Measurements from ENCODE around the gene EPYC. TPM values are rescaled to one million over a fixed set of nuclear protein-coding genes. Genes with fewer than 3 reads are reported as not detected.

EPYC gene
- total and polyA plus RNA-seq, 7 donors: not detected

- ATAC-seq: peak in 1 of 4 donors; percentile 63
Observed at GRCh38 chr12:91017043-91017442, 12.3 kb upstream of the EPYC start.

GRCh38 chr12:91009319-91009950 is 4.7 kb upstream of the EPYC start:
- no peak for ATAC-seq
- no peak for TF ChIP-seq CTCF (IDR thresholded peaks at IDR 0.05)
- no peaks in the 10 kb centered on the region for H3K9me3 ChIP-seq
- no peak for DNase-seq
- H3K36me3 ChIP-seq (ENCODE audit: insufficient read depth in 1 of 2, low read depth in 1 of 2): no peaks in the 10 kb centered on the region
- intact Hi-C loops (cut with DNase I): no loop called here
- no peaks in the 10 kb centered on the region for H3K4me1 ChIP-seq
- WGBS, 3 donors: 45 to 53% (median 53%) methylated on average over 1 of the region's 1 CpG
- H3K4me3 ChIP-seq: no peak overlapping the region
- H3K27me3 ChIP-seq (ENCODE audit: insufficient read depth in 3 of 3, low read length in 2 of 3): no peaks in the 10 kb centered on the region
- no peak overlapping the region for H3K27ac ChIP-seq

More at GRCh38 chr12:91017043-91017442, 12.3 kb upstream of the EPYC start:
- Histone ChIP-seq H3K27me3 (ENCODE audit: insufficient read depth in 3 of 3, low read length in 2 of 3) (no peaks in the 10 kb centered on the region), H3K36me3 (ENCODE audit: insufficient read depth in 1 of 2, low read depth in 1 of 2) (no peaks in the 10 kb centered on the region), H3K9me3 (no peaks in the 10 kb centered on the region), H3K27ac (no peak overlapping the region), H3K4me1 (no peaks in the 10 kb centered on the region), H3K4me3 (no peak overlapping the region)
- TF ChIP-seq CTCF (IDR thresholded peaks at IDR 0.05): no peak
- 38 to 77% (median 53%) methylated on average over 1 of the region's 1 CpG for WGBS, 3 donors
- intact Hi-C loops (cut with DNase I): no loop called here
- no peak for DNase-seq

GRCh38 chr12:91007531-91008290 is 2.9 kb upstream of the EPYC start:
- ATAC-seq: no peak

GRCh38 chr12:91003737-91004136 is 1.0 kb downstream of the EPYC start:
- DNase-seq (no peak), ATAC-seq (no peak)
- Histone ChIP-seq H3K4me3 (no peak overlapping the region), H3K4me1 (no peaks in the 10 kb centered on the region), H3K27me3 (ENCODE audit: insufficient read depth in 3 of 3, low read length in 2 of 3) (no peaks in the 10 kb centered on the region), H3K36me3 (ENCODE audit: insufficient read depth in 1 of 2, low read depth in 1 of 2) (no peaks in the 10 kb centered on the region), H3K27ac (no peak overlapping the region), H3K9me3 (no peaks in the 10 kb centered on the region)
- intact Hi-C loops (cut with DNase I): no loop called here
- no peak for TF ChIP-seq CTCF (IDR thresholded peaks at IDR 0.05)

More at GRCh38 chr12:91007531-91008290, 2.9 kb upstream of the EPYC start:
- H3K36me3 ChIP-seq (ENCODE audit: insufficient read depth in 1 of 2, low read depth in 1 of 2): no peaks in the 10 kb centered on the region
- no peak overlapping the region for H3K4me3 ChIP-seq
- intact Hi-C loops (cut with DNase I): no loop called here
- no peak for TF ChIP-seq CTCF (IDR thresholded peaks at IDR 0.05)
- no peaks in the 10 kb centered on the region for H3K9me3 ChIP-seq
- 84 to 92% (median 89%) methylated on average over 2 of the region's 2 CpGs for WGBS, 3 donors
- no peak overlapping the region for H3K27ac ChIP-seq
- no peaks in the 10 kb centered on the region for H3K4me1 ChIP-seq
- no peak for DNase-seq
- no peaks in the 10 kb centered on the region for H3K27me3 ChIP-seq (ENCODE audit: insufficient read depth in 3 of 3, low read length in 2 of 3)
